Measurements from ENCODE around the gene TRANK1. TPM values are rescaled to one million over a fixed set of nuclear protein-coding genes. Genes with fewer than 3 reads are reported as not detected.
"Not testable (repeated sequence)": the region's sequence is repeated elsewhere in the genome, so short reads cannot be mapped to it uniquely, and the experiment has no call there.

The TRANK1 gene
- total RNA-seq, 1 donor from 2014 or later: 9.0 TPM

- FAIRE-seq: no peak
- DNase-seq (ENCODE audit: low spot score in 2 of 2): no peak
Measured at GRCh38 chr3:36923523-36923943, 21.3 kb downstream of the TRANK1 start.

GRCh38 chr3:36920884-36921567 is 23.8 kb downstream of the TRANK1 start:
- no peak for FAIRE-seq
- DNase-seq (ENCODE audit: low spot score in 2 of 2): no peak

GRCh38 chr3:36919439-36920160 is 25.3 kb downstream of the TRANK1 start:
- FAIRE-seq: no peak
- DNase-seq (ENCODE audit: low spot score in 2 of 2): no peak

GRCh38 chr3:36918050-36918449 is 26.8 kb downstream of the TRANK1 start:
- FAIRE-seq (no peak), DNase-seq (ENCODE audit: low spot score in 2 of 2) (no peak)

- DNase-seq (ENCODE audit: low spot score in 2 of 2) (peak in 1 of 2 donors; percentile 22), FAIRE-seq (no peak)
Measured at GRCh38 chr3:36911990-36912804, 32.7 kb downstream of the TRANK1 start.

- no peak for DNase-seq (ENCODE audit: low spot score in 2 of 2)
- FAIRE-seq: no peak
Measured at GRCh38 chr3:36909666-36910065, 35.2 kb downstream of the TRANK1 start.

GRCh38 chr3:36909181-36909580 is 35.7 kb downstream of the TRANK1 start:
- no peak for DNase-seq (ENCODE audit: low spot score in 2 of 2)
- FAIRE-seq: no peak

- DNase-seq (ENCODE audit: low spot score in 2 of 2) (no peak), FAIRE-seq (no peak)
Measured at GRCh38 chr3:36908647-36909180, 36.1 kb downstream of the TRANK1 start.

- FAIRE-seq (no peak), DNase-seq (ENCODE audit: low spot score in 2 of 2) (peak in 1 of 2 donors; percentile 26)
Measured at GRCh38 chr3:36907911-36908646, 36.8 kb downstream of the TRANK1 start.

GRCh38 chr3:36906504-36907149 is 38.2 kb downstream of the TRANK1 start:
- no peak for DNase-seq (ENCODE audit: low spot score in 2 of 2)
- FAIRE-seq: no peak

- DNase-seq (ENCODE audit: low spot score in 2 of 2) (no peak), FAIRE-seq (no peak)
Measured at GRCh38 chr3:36905545-36905944, 39.3 kb downstream of the TRANK1 start.

GRCh38 chr3:36904641-36905040 is 40.2 kb downstream of the TRANK1 start:
- FAIRE-seq: no peak
- DNase-seq (ENCODE audit: low spot score in 2 of 2): peak in 1 of 2 donors; percentile 28

- not testable (repeated sequence) for FAIRE-seq; DNase-seq (ENCODE audit: low spot score in 2 of 2)
Measured at GRCh38 chr3:36904065-36904464, 40.8 kb downstream of the TRANK1 start.

GRCh38 chr3:36903119-36903882 is 41.6 kb downstream of the TRANK1 start:
- FAIRE-seq (no peak), DNase-seq (ENCODE audit: low spot score in 2 of 2) (no peak)

- FAIRE-seq (no peak), DNase-seq (ENCODE audit: low spot score in 2 of 2) (no peak)
Measured at GRCh38 chr3:36901588-36901987, 43.3 kb downstream of the TRANK1 start.

GRCh38 chr3:36900474-36901443 is 44.1 kb downstream of the TRANK1 start:
- no peak for DNase-seq (ENCODE audit: low spot score in 2 of 2)
- no peak for FAIRE-seq

- DNase-seq (ENCODE audit: low spot score in 2 of 2) (no peak), FAIRE-seq (no peak)
Measured at GRCh38 chr3:36895496-36896409, 49.1 kb downstream of the TRANK1 start.

All from frontal cortex (tissue), 4 donors.